ENCODE data around the gene SF3A2.

GRCh38 chr19:2239771-2240770, 3.4 kb downstream of the SF3A2 start:
- TF ChIP-seq TCF12 (IDR thresholded peaks at IDR 0.05; ENCODE audit: low read depth), result no peak
- no peak for TF ChIP-seq MAX (IDR thresholded peaks at IDR 0.05)
- no peak for TF ChIP-seq NFIC (IDR thresholded peaks at IDR 0.05)
- TF ChIP-seq CREB1 (IDR thresholded peaks at IDR 0.05; ENCODE audit: low read depth), result no peak
- TF ChIP-seq USF1 (IDR thresholded peaks at IDR 0.05), result no peak
- no peak for TF ChIP-seq YY1 (IDR thresholded peaks at IDR 0.05; ENCODE audit: low read depth)
- TF ChIP-seq RAD21 (IDR thresholded peaks at IDR 0.05; ENCODE audit: low read depth), result no peak
- TF ChIP-seq TAF1 (IDR thresholded peaks at IDR 0.05; ENCODE audit: low read depth), result no peak
- no peak for TF ChIP-seq FOXM1 (IDR thresholded peaks at IDR 0.05; ENCODE audit: borderline replicate concordance, low read depth)

Data from Ishikawa (cell line).